DND-41 (cell line): ENCODE data around the gene C11orf58.

Experiments used
- ATAC-seq: fragments of 200-7000 bp; cut with Tn5 transposase; 3 replicates; pipeline ENCODE4 v1.9.1; 2021; ENCODE audit warnings: low read depth; ENCODE audit not compliant: insufficient read depth
- DNase-seq: peaks from one replicate; pipeline ENCODE4 v3.0.0-alpha.2; 2020
- H2AFZ ChIP-seq: 2 replicates; pipeline ENCODE4 v1.6.0; 2012; ENCODE audit warnings: low read depth, low read length
- H3K27ac ChIP-seq: 2 replicates; pipeline ENCODE4 v1.5.1; 2012; ENCODE audit warnings: low read length, inconsistent platforms
- H3K27me3 ChIP-seq: fragments of 200-600 bp; sonication (generic); 2 replicates; pipeline ENCODE4 v1.6.0; 2012; ENCODE audit warnings: low read length, mild to moderate bottlenecking, inconsistent platforms; ENCODE audit not compliant: insufficient read depth, poor library complexity
- H3K36me3 ChIP-seq: 2 replicates; pipeline ENCODE4 v1.5.1; 2012; ENCODE audit warnings: low read length, inconsistent platforms; ENCODE audit not compliant: insufficient read depth
- H3K4me1 ChIP-seq: 2 replicates; pipeline ENCODE4 v1.5.1; 2012; ENCODE audit warnings: mild to moderate bottlenecking, low read length; ENCODE audit not compliant: insufficient read depth
- H3K4me2 ChIP-seq: 2 replicates; pipeline ENCODE4 v1.6.0; 2012; ENCODE audit warnings: mild to moderate bottlenecking, moderate library complexity, low read length, inconsistent platforms; ENCODE audit not compliant: insufficient read depth
- H3K4me3 ChIP-seq, 2 experiments: fragments of 200-600 bp in 1 of 2; shearing (Covaris generic) in 1 of 2; 2 replicates each; pipeline ENCODE4 v1.5.1; 2012 to 2016; ENCODE audit warnings: inconsistent platforms in 2 of 2, low read length in 2 of 2, mild to moderate bottlenecking in 2 of 2, low read depth in 1 of 2, moderate library complexity in 1 of 2
- H3K79me2 ChIP-seq: 2 replicates; pipeline ENCODE4 v1.6.0; 2012; ENCODE audit warnings: low read length, inconsistent platforms; ENCODE audit not compliant: insufficient read depth
- H3K9ac ChIP-seq: 2 replicates; pipeline ENCODE4 v1.6.0; 2012; ENCODE audit warnings: low read depth, mild to moderate bottlenecking, inconsistent platforms, low read length, moderate library complexity
- H3K9me3 ChIP-seq: 2 replicates; pipeline ENCODE4 v1.5.1; 2012; ENCODE audit warnings: low read length, moderate library complexity, mild to moderate bottlenecking, inconsistent platforms; ENCODE audit not compliant: insufficient read depth, severe bottlenecking
- H4K20me1 ChIP-seq: 2 replicates; pipeline ENCODE4 v1.6.0; 2012; ENCODE audit warnings: low read length; ENCODE audit not compliant: insufficient read depth
- EZH2 ChIP-seq: IDR thresholded peaks from 3 replicates; pipeline ENCODE4 v1.6.1; 2012; ENCODE audit warnings: borderline replicate concordance, low read depth, mild to moderate bottlenecking, moderate library complexity, low read length, inconsistent platforms; ENCODE audit not compliant: severe bottlenecking
- TF ChIP-seq, protein P1 (sequence below): IDR thresholded peaks from 2 replicates; pipeline ENCODE4 v1.5.1; 2012; ENCODE audit warnings: borderline replicate concordance, low read length, moderate library complexity, mild to moderate bottlenecking; ENCODE audit not compliant: poor library complexity, severe bottlenecking; ENCODE audit errors: extremely low read depth

C11orf58 gene

DNA sequence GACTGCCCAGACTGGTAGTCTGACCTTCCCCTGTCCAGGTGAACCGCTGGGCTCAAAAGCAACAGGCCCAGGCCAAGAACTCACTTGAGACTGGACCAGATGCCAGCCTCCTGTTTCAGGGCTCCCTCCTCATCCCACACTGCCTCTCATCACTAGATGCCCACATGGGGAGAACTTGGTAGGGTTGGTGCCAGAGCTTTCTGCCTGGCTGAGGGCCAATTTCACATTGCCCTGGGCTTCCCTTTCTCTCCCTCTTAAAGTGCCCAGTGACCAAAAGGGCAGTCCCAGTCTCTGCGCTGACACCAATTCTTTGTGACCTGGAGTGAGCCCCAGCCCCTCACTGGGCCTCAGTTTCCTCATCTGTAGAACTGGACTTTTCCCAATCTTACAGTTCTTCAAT, 41.7 kb downstream of the C11orf58 start:
- H3K79me2 ChIP-seq, result no peaks in the 10 kb centered on the region
- H3K4me3 ChIP-seq, result no peak overlapping the region
- no peaks in the 10 kb centered on the region for H3K4me1 ChIP-seq
- DNase-seq (no peak), ATAC-seq (no peak)
- no peak overlapping the region for H3K4me2 ChIP-seq
- H3K27me3 ChIP-seq, result no peaks in the 10 kb centered on the region
- H4K20me1 ChIP-seq, result no peaks in the 10 kb centered on the region
- no peaks in the 10 kb centered on the region for H3K9me3 ChIP-seq
- H3K36me3 ChIP-seq, result no peaks in the 10 kb centered on the region
- H2AFZ ChIP-seq, result no peak overlapping the region
- H3K9ac ChIP-seq, result no peak overlapping the region
- H3K27ac ChIP-seq, result no peak overlapping the region
- no peak for TF ChIP-seq EZH2
- TF ChIP-seq, protein P1, sequence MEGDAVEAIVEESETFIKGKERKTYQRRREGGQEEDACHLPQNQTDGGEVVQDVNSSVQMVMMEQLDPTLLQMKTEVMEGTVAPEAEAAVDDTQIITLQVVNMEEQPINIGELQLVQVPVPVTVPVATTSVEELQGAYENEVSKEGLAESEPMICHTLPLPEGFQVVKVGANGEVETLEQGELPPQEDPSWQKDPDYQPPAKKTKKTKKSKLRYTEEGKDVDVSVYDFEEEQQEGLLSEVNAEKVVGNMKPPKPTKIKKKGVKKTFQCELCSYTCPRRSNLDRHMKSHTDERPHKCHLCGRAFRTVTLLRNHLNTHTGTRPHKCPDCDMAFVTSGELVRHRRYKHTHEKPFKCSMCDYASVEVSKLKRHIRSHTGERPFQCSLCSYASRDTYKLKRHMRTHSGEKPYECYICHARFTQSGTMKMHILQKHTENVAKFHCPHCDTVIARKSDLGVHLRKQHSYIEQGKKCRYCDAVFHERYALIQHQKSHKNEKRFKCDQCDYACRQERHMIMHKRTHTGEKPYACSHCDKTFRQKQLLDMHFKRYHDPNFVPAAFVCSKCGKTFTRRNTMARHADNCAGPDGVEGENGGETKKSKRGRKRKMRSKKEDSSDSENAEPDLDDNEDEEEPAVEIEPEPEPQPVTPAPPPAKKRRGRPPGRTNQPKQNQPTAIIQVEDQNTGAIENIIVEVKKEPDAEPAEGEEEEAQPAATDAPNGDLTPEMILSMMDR, result no peak

DNA sequence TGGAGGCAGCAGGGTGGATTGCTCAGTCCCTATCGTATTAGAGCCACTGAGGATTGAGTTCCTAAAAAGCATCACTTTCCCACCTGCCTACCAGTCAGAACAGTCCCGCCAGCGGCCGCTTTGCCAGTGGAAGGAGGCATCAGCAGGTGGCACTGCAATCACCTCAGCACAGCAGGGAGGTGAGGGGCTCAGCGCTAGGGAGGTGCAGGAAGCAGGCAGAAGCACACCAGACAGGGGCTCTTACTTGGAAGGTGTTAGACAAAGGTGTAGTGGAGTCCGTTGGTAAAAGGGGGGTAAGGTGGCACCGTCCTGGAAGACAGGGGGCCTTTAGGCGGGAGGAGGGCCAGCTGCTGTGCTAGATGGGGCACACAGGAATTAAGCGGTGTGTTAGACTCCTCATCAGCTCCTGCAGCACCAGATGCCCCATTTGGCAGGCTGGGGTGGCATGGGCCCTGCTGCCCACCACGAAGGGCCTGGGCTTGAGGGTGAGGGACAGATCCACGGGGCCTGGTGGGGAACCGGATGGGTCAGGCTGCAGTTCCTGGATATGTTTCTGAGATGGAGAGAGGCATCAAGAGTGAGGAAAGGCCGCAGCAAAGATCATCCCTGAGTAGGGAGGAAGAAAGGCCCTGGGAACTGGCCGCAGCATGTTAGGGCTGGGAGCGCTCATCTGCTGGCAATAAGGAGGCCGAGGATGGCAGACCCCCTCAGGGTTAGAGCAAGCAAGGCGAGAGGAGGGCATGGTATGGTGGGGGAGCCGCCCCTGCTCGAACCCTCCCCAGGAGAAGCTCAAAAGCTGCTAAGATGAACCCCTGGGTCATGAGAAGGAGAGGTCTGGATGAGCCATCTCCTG, 42.5 kb downstream of the C11orf58 start:
- no peaks in the 10 kb centered on the region for H3K4me1 ChIP-seq
- DNase-seq, result no peak
- no peaks in the 10 kb centered on the region for H3K9me3 ChIP-seq
- no peak overlapping the region for H3K4me2 ChIP-seq
- TF ChIP-seq, protein P1, result no peak
- TF ChIP-seq EZH2, result no peak
- no peak overlapping the region for H2AFZ ChIP-seq
- H4K20me1 ChIP-seq, result no peaks in the 10 kb centered on the region
- no peak overlapping the region for H3K4me3 ChIP-seq
- H3K27ac ChIP-seq, result no peak overlapping the region
- ATAC-seq, result no peak
- no peaks in the 10 kb centered on the region for H3K36me3 ChIP-seq
- no peaks in the 10 kb centered on the region for H3K79me2 ChIP-seq
- H3K9ac ChIP-seq, result no peak overlapping the region
- no peaks in the 10 kb centered on the region for H3K27me3 ChIP-seq

DNA sequence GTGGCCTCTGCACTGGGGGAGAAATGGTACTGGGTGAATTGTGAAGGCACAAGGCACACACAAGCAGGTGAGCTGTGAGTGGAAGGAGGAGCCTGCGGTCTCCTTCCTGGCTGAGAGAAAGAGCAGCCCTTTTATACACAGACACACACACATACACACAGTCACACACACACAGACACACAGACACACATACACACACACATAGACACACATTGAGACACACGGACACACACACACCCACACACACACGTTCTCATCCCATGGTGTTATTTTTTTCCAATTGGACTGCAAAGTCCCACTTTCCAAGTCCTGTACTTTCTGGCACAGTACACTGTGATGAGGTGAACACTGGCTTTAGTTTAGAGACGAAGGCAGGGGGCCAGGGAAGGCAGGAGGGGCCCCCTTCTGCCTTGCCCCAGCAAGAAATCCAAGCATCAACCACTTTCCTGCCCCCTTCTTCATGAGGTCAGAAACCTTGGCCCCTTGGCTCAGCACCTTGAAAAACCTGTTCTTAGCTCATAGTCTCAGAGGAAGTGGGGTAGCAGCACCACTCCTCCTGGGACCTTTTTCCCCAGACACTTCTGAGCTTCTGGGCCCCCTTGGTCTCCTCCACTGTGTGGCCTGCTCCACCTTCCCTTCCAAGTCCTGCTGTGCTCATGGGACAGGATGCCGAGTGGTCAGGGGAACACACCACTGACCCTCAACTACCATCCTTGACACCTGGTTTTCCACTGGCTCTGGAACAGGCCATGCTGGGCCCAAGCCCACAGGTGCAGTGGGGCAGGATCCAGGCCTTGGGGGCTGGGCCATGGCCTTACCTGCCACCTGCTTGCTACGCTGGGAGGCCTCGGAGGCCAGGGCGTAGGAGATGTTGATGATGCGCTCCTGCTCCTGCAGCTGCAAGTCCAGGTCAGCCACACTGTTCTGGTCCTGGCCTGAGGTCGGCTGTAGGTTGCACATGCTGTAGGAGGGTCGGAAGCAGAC, 43.8 kb downstream of the C11orf58 start:
- TF ChIP-seq EZH2, result no peak
- TF ChIP-seq, protein P1, result no peak
- H4K20me1 ChIP-seq, result no peaks in the 10 kb centered on the region
- H3K27ac ChIP-seq, result no peak overlapping the region
- H2AFZ ChIP-seq, result no peak overlapping the region
- H3K36me3 ChIP-seq, result no peaks in the 10 kb centered on the region
- no peaks in the 10 kb centered on the region for H3K4me1 ChIP-seq
- ATAC-seq, result no peak
- H3K9ac ChIP-seq, result no peak overlapping the region
- no peaks in the 10 kb centered on the region for H3K79me2 ChIP-seq
- H3K4me3 ChIP-seq, result no peak overlapping the region
- no peak for DNase-seq
- H3K27me3 ChIP-seq, result no peaks in the 10 kb centered on the region
- H3K4me2 ChIP-seq, result no peak overlapping the region
- H3K9me3 ChIP-seq, result no peaks in the 10 kb centered on the region
